ENCODE measurements around the gene SLC12A8. TPM values are rescaled to one million over a fixed set of nuclear protein-coding genes. Genes with fewer than 3 reads are reported as not detected.

Gene SLC12A8
- total and polyA plus RNA-seq, 2 experiments from 2014 or later: 6.9 to 15.9 TPM

DNA sequence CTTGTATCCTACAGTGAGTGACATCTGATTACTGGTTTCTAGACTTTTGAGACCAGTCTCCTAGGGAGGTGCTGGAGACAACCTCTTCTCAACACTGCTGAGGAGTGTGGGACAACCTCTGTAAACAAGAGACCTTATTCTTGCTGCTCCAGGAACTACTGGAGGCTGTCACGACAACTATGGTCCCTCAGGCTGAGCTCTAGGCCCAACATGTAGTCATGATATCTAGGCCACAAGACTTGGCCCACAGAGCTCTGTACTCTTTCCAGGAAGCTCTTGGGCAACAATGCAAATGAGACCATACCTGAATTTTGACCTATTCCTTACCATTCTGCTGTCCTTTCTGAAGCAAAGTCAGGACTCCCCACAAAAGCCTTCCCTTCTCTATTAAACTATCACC is 132.5 kb downstream of the SLC12A8 start:
- Histone ChIP-seq H2AFZ (no peak overlapping the region), H4K20me1 (replicated peaks; ENCODE audit: insufficient read depth) (no peaks in the 10 kb centered on the region), H3K79me2 (replicated peaks; ENCODE audit: insufficient read depth) (no peaks in the 10 kb centered on the region), H3K4me1 (ENCODE audit: insufficient read depth) (no peaks in the 10 kb centered on the region), H3K4me3 (no peak overlapping the region), H3K4me2 (no peak overlapping the region), H3K9me2 (ENCODE audit: insufficient read depth) (peaks cover 12% of the 10 kb centered on the region), H3K36me3 (ENCODE audit: insufficient read depth) (no peaks in the 10 kb centered on the region), H3F3A (replicated peaks; ENCODE audit: low read depth) (no peaks in the 10 kb centered on the region), H3K27me3 (ENCODE audit: insufficient read depth) (no peaks in the 10 kb centered on the region), H3K27ac (ENCODE audit: low read depth) (no peak overlapping the region)
- TF ChIP-seq JUNB (IDR thresholded peaks at IDR 0.05; ENCODE audit: unreplicated experiment): no peak
- TF ChIP-seq, protein P1, sequence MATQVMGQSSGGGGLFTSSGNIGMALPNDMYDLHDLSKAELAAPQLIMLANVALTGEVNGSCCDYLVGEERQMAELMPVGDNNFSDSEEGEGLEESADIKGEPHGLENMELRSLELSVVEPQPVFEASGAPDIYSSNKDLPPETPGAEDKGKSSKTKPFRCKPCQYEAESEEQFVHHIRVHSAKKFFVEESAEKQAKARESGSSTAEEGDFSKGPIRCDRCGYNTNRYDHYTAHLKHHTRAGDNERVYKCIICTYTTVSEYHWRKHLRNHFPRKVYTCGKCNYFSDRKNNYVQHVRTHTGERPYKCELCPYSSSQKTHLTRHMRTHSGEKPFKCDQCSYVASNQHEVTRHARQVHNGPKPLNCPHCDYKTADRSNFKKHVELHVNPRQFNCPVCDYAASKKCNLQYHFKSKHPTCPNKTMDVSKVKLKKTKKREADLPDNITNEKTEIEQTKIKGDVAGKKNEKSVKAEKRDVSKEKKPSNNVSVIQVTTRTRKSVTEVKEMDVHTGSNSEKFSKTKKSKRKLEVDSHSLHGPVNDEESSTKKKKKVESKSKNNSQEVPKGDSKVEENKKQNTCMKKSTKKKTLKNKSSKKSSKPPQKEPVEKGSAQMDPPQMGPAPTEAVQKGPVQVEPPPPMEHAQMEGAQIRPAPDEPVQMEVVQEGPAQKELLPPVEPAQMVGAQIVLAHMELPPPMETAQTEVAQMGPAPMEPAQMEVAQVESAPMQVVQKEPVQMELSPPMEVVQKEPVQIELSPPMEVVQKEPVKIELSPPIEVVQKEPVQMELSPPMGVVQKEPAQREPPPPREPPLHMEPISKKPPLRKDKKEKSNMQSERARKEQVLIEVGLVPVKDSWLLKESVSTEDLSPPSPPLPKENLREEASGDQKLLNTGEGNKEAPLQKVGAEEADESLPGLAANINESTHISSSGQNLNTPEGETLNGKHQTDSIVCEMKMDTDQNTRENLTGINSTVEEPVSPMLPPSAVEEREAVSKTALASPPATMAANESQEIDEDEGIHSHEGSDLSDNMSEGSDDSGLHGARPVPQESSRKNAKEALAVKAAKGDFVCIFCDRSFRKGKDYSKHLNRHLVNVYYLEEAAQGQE (IDR thresholded peaks at IDR 0.05; ENCODE audit: unreplicated experiment): no peak
- no peak for TF ChIP-seq CREB1 (CRISPR knock-in tag; IDR thresholded peaks at IDR 0.05; ENCODE audit: low read depth)
- TF ChIP-seq EZH2 (IDR thresholded peaks at IDR 0.05; ENCODE audit: low read depth, unreplicated experiment): no peak
- TF ChIP-seq, protein P2, sequence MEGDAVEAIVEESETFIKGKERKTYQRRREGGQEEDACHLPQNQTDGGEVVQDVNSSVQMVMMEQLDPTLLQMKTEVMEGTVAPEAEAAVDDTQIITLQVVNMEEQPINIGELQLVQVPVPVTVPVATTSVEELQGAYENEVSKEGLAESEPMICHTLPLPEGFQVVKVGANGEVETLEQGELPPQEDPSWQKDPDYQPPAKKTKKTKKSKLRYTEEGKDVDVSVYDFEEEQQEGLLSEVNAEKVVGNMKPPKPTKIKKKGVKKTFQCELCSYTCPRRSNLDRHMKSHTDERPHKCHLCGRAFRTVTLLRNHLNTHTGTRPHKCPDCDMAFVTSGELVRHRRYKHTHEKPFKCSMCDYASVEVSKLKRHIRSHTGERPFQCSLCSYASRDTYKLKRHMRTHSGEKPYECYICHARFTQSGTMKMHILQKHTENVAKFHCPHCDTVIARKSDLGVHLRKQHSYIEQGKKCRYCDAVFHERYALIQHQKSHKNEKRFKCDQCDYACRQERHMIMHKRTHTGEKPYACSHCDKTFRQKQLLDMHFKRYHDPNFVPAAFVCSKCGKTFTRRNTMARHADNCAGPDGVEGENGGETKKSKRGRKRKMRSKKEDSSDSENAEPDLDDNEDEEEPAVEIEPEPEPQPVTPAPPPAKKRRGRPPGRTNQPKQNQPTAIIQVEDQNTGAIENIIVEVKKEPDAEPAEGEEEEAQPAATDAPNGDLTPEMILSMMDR (conservative IDR thresholded peaks at IDR 0.05; ENCODE audit: low read depth in 2 of 2): no peak
- TF ChIP-seq POLR2AphosphoS5 (IDR thresholded peaks at IDR 0.05; ENCODE audit: low read depth): no peak
- TF ChIP-seq, protein P3, sequence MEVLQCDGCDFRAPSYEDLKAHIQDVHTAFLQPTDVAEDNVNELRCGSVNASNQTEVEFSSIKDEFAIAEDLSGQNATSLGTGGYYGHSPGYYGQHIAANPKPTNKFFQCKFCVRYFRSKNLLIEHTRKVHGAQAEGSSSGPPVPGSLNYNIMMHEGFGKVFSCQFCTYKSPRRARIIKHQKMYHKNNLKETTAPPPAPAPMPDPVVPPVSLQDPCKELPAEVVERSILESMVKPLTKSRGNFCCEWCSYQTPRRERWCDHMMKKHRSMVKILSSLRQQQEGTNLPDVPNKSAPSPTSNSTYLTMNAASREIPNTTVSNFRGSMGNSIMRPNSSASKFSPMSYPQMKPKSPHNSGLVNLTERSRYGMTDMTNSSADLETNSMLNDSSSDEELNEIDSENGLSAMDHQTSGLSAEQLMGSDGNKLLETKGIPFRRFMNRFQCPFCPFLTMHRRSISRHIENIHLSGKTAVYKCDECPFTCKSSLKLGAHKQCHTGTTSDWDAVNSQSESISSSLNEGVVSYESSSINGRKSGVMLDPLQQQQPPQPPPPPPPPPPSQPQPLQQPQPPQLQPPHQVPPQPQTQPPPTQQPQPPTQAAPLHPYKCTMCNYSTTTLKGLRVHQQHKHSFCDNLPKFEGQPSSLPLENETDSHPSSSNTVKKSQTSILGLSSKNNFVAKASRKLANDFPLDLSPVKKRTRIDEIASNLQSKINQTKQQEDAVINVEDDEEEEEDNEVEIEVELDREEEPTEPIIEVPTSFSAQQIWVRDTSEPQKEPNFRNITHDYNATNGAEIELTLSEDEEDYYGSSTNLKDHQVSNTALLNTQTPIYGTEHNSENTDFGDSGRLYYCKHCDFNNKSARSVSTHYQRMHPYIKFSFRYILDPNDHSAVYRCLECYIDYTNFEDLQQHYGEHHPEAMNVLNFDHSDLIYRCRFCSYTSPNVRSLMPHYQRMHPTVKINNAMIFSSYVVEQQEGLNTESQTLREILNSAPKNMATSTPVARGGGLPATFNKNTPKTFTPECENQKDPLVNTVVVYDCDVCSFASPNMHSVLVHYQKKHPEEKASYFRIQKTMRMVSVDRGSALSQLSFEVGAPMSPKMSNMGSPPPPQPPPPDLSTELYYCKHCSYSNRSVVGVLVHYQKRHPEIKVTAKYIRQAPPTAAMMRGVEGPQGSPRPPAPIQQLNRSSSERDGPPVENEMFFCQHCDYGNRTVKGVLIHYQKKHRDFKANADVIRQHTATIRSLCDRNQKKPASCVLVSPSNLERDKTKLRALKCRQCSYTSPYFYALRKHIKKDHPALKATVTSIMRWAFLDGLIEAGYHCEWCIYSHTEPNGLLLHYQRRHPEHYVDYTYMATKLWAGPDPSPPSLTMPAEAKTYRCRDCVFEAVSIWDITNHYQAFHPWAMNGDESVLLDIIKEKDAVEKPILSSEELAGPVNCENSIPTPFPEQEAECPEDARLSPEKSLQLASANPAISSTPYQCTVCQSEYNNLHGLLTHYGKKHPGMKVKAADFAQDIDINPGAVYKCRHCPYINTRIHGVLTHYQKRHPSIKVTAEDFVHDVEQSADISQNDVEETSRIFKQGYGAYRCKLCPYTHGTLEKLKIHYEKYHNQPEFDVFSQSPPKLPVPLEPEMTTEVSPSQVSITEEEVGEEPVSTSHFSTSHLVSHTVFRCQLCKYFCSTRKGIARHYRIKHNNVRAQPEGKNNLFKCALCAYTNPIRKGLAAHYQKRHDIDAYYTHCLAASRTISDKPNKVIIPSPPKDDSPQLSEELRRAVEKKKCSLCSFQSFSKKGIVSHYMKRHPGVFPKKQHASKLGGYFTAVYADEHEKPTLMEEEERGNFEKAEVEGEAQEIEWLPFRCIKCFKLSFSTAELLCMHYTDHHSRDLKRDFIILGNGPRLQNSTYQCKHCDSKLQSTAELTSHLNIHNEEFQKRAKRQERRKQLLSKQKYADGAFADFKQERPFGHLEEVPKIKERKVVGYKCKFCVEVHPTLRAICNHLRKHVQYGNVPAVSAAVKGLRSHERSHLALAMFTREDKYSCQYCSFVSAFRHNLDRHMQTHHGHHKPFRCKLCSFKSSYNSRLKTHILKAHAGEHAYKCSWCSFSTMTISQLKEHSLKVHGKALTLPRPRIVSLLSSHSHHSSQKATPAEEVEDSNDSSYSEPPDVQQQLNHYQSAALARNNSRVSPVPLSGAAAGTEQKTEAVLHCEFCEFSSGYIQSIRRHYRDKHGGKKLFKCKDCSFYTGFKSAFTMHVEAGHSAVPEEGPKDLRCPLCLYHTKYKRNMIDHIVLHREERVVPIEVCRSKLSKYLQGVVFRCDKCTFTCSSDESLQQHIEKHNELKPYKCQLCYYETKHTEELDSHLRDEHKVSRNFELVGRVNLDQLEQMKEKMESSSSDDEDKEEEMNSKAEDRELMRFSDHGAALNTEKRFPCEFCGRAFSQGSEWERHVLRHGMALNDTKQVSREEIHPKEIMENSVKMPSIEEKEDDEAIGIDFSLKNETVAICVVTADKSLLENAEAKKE (CRISPR knock-in tag; IDR thresholded peaks at IDR 0.05): no peak
- no peak for TF ChIP-seq EZH2phosphoT487 (IDR thresholded peaks at IDR 0.05; ENCODE audit: unreplicated experiment)
- TF ChIP-seq ZNF331 (CRISPR knock-in tag; IDR thresholded peaks at IDR 0.05; ENCODE audit: low read depth): no peak
- TF ChIP-seq NANOG (IDR thresholded peaks at IDR 0.05; ENCODE audit: borderline replicate concordance): no peak
- TF ChIP-seq STAT1 (IDR thresholded peaks at IDR 0.05; ENCODE audit: unreplicated experiment): no peak
- TF ChIP-seq, protein P4, sequence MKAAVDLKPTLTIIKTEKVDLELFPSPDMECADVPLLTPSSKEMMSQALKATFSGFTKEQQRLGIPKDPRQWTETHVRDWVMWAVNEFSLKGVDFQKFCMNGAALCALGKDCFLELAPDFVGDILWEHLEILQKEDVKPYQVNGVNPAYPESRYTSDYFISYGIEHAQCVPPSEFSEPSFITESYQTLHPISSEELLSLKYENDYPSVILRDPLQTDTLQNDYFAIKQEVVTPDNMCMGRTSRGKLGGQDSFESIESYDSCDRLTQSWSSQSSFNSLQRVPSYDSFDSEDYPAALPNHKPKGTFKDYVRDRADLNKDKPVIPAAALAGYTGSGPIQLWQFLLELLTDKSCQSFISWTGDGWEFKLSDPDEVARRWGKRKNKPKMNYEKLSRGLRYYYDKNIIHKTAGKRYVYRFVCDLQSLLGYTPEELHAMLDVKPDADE (IDR thresholded peaks at IDR 0.05): no peak
- TF ChIP-seq ZNF114 (CRISPR knock-in tag; IDR thresholded peaks at IDR 0.05): no peak
- Mint-ChIP-seq H3K36me3 (ENCODE audit: low read depth) (peaks cover 6% of the 10 kb centered on the region; the same call in 2 of the 3 replicates), H3K4me3 (no peak overlapping the region), H3K9me3 (no peaks in the 10 kb centered on the region), H3K27ac (no peak overlapping the region), H3K4me1 (peaks cover 22% of the 10 kb centered on the region), H3K27me3 (ENCODE audit: insufficient read depth, low read depth, poor library complexity) (peaks cover 13% of the 10 kb centered on the region)
- DNase-seq (ENCODE audit: low spot score) (no peak), ATAC-seq (no peak)
